ENCODE results near the gene CENPB. TPM values are rescaled to one million over a fixed set of nuclear protein-coding genes. Genes with fewer than 3 reads are reported as not detected.
A peak's percentile ranks its signal among the peaks of the same experiment; 100 is the strongest.

The CENPB gene
- total and polyA plus RNA-seq, 2 experiments from 2014 or later = 4.5 to 134 TPM

- Histone ChIP-seq H3K4me2 (ENCODE audit: unreplicated experiment) (no peak overlapping the region), H3K36me3 (ENCODE audit: low read depth) (no peaks in the 10 kb centered on the region), H3K79me2 (ENCODE audit: insufficient read depth) (no peaks in the 10 kb centered on the region), H3K9me3 (ENCODE audit: low read depth) (no peaks in the 10 kb centered on the region), H3K27ac (no peak overlapping the region), H3K4me1 (ENCODE audit: insufficient read depth) (no peaks in the 10 kb centered on the region), H4K20me1 (ENCODE audit: insufficient read depth) (no peaks in the 10 kb centered on the region), H3F3A (ENCODE audit: insufficient read depth) (no peaks in the 10 kb centered on the region), H3K27me3 (replicated peaks; ENCODE audit: insufficient read depth) (no peaks in the 10 kb centered on the region), H3K9ac (no peak overlapping the region), H2AFZ (no peak overlapping the region), H3K4me3 (no peak overlapping the region), H3K9me2 (ENCODE audit: insufficient read depth) (no peaks in the 10 kb centered on the region)
- no peak for TF ChIP-seq EZH2phosphoT487 (IDR thresholded peaks at IDR 0.05; ENCODE audit: insufficient read depth, low read depth)
- in situ Hi-C loops (cut with MboI) = no loop called here
- peak; percentile 32 for DNase-seq
- 63 to 81% methylated on average over 31 to 44 of the region's 45 CpGs for WGBS, 2 experiments (ENCODE audit: low coverage in 1 of 2, low lambda C conversion rate in 2 of 2, missing lambda C conversion rate in 2 of 2)
These were observed 41.5 kb downstream of the CENPB start for GRCh38 chr20:3744806-3745685.

GRCh38 chr20:3744037-3744436, 42.5 kb downstream of the CENPB start:
- DNase-seq = no peak
- Histone ChIP-seq H3K9ac (no peak overlapping the region), H2AFZ (no peak overlapping the region), H3K4me1 (ENCODE audit: insufficient read depth) (no peaks in the 10 kb centered on the region), H3K36me3 (ENCODE audit: low read depth) (no peaks in the 10 kb centered on the region), H3K79me2 (ENCODE audit: insufficient read depth) (no peaks in the 10 kb centered on the region), H4K20me1 (ENCODE audit: insufficient read depth) (no peaks in the 10 kb centered on the region), H3F3A (ENCODE audit: insufficient read depth) (no peaks in the 10 kb centered on the region), H3K4me3 (no peak overlapping the region), H3K27me3 (replicated peaks; ENCODE audit: insufficient read depth) (no peaks in the 10 kb centered on the region), H3K27ac (no peak overlapping the region), H3K9me3 (ENCODE audit: low read depth) (no peaks in the 10 kb centered on the region), H3K9me2 (ENCODE audit: insufficient read depth) (no peaks in the 10 kb centered on the region), H3K4me2 (ENCODE audit: unreplicated experiment) (no peak overlapping the region)
- TF ChIP-seq EZH2phosphoT487 (IDR thresholded peaks at IDR 0.05; ENCODE audit: insufficient read depth, low read depth) (no peak), EZH2 (IDR thresholded peaks at IDR 0.05; ENCODE audit: insufficient read depth, poor library complexity, severe bottlenecking) (no peak)
- 68 to 88% methylated on average over 1 of the region's 1 CpG for WGBS, 2 experiments (ENCODE audit: low coverage in 1 of 2, low lambda C conversion rate in 2 of 2, missing lambda C conversion rate in 2 of 2)
- in situ Hi-C loops (cut with MboI) = no loop called here

- H3K9me2 ChIP-seq (ENCODE audit: insufficient read depth) = no peaks in the 10 kb centered on the region
- DNase-seq = no peak
These were observed 43.3 kb downstream of the CENPB start for GRCh38 chr20:3743251-3743650.

GRCh38 chr20:3741836-3742458, 44.6 kb downstream of the CENPB start:
- H3K9ac ChIP-seq = no peak overlapping the region
- no peak overlapping the region for H2AFZ ChIP-seq
- H3F3A ChIP-seq (ENCODE audit: insufficient read depth) = no peaks in the 10 kb centered on the region
- TF ChIP-seq EZH2phosphoT487 (IDR thresholded peaks at IDR 0.05; ENCODE audit: insufficient read depth, low read depth) (no peak), EZH2 (IDR thresholded peaks at IDR 0.05; ENCODE audit: insufficient read depth, poor library complexity, severe bottlenecking) (no peak)
- H4K20me1 ChIP-seq (ENCODE audit: insufficient read depth) = no peaks in the 10 kb centered on the region
- DNase-seq = no peak
- H3K4me2 ChIP-seq (ENCODE audit: unreplicated experiment) = no peak overlapping the region
- no peaks in the 10 kb centered on the region for H3K36me3 ChIP-seq (ENCODE audit: low read depth)
- no peaks in the 10 kb centered on the region for H3K9me2 ChIP-seq (ENCODE audit: insufficient read depth)
- no peak overlapping the region for H3K27ac ChIP-seq
- WGBS, 2 experiments (ENCODE audit: low coverage in 1 of 2, low lambda C conversion rate in 2 of 2, missing lambda C conversion rate in 2 of 2) = 75 to 85% methylated on average over 5 to 7 of the region's 7 CpGs
- H3K4me1 ChIP-seq (ENCODE audit: insufficient read depth) = no peaks in the 10 kb centered on the region
- in situ Hi-C loops (cut with MboI) = no loop called here
- no peaks in the 10 kb centered on the region for H3K79me2 ChIP-seq (ENCODE audit: insufficient read depth)
- no peak overlapping the region for H3K4me3 ChIP-seq
- H3K9me3 ChIP-seq (ENCODE audit: low read depth) = no peaks in the 10 kb centered on the region
- H3K27me3 ChIP-seq (replicated peaks; ENCODE audit: insufficient read depth) = no peaks in the 10 kb centered on the region

More at GRCh38 chr20:3743251-3743650, 43.3 kb downstream of the CENPB start:
- Histone ChIP-seq H3K9ac (no peak overlapping the region), H3K79me2 (ENCODE audit: insufficient read depth) (no peaks in the 10 kb centered on the region), H3F3A (ENCODE audit: insufficient read depth) (no peaks in the 10 kb centered on the region), H3K4me1 (ENCODE audit: insufficient read depth) (no peaks in the 10 kb centered on the region), H4K20me1 (ENCODE audit: insufficient read depth) (no peaks in the 10 kb centered on the region), H3K4me3 (no peak overlapping the region), H3K27me3 (replicated peaks; ENCODE audit: insufficient read depth) (no peaks in the 10 kb centered on the region), H3K27ac (no peak overlapping the region), H3K36me3 (ENCODE audit: low read depth) (no peaks in the 10 kb centered on the region), H3K9me3 (ENCODE audit: low read depth) (no peaks in the 10 kb centered on the region), H3K4me2 (ENCODE audit: unreplicated experiment) (no peak overlapping the region), H2AFZ (no peak overlapping the region)
- TF ChIP-seq EZH2phosphoT487 (IDR thresholded peaks at IDR 0.05; ENCODE audit: insufficient read depth, low read depth) (no peak), EZH2 (IDR thresholded peaks at IDR 0.05; ENCODE audit: insufficient read depth, poor library complexity, severe bottlenecking) (no peak)
- WGBS, 2 experiments (ENCODE audit: low coverage in 1 of 2, low lambda C conversion rate in 2 of 2, missing lambda C conversion rate in 2 of 2) = 45 to 52% methylated on average over 2 of the region's 2 CpGs
- in situ Hi-C loops (cut with MboI) = no loop called here

All from GM23248 (cell line).